ENCODE data around the gene SLC17A7. TPM values are rescaled to one million over a fixed set of nuclear protein-coding genes. Genes with fewer than 3 reads are reported as not detected.
A peak's percentile ranks its signal among the peaks of the same experiment; 100 is the strongest.

The SLC17A7 gene
- total and polyA plus RNA-seq, 4 donors: 0.15 to 4.7 (median 0.75) TPM

GRCh38 chr19:49442771-49443365 lies 1.5 kb upstream of the SLC17A7 start:
- H3K4me1 ChIP-seq (ENCODE audit: control insufficient read depth in 1 of 2, insufficient read depth in 2 of 2, low read length in 2 of 2): no peaks in the 10 kb centered on the region
- 1 to 2% methylated on average over 36 to 43 of the region's 43 CpGs for WGBS, 2 donors

GRCh38 chr19:49442354-49442753 lies 1.0 kb upstream of the SLC17A7 start:
- DNase-seq: no peak
- Histone ChIP-seq H3K27ac (ENCODE audit: low read depth in 1 of 2, low read length in 2 of 2) (no peak overlapping the region), H3K4me3 (ENCODE audit: low read length in 2 of 2) (no peak overlapping the region), H3K36me3 (ENCODE audit: control insufficient read depth in 1 of 2, insufficient read depth in 2 of 2, low read length in 1 of 2) (no peaks in the 10 kb centered on the region), H3K9me3 (ENCODE audit: control insufficient read depth, low read length) (no peaks in the 10 kb centered on the region), H3K27me3 (ENCODE audit: control insufficient read depth in 1 of 2, insufficient read depth in 2 of 2, low read length in 1 of 2) (no peaks in the 10 kb centered on the region), H3K4me1 (ENCODE audit: control insufficient read depth in 1 of 2, insufficient read depth in 2 of 2, low read length in 2 of 2) (no peaks in the 10 kb centered on the region)
- WGBS, 2 donors: 1 to 6% methylated on average over 11 of the region's 11 CpGs
- ATAC-seq (ENCODE audit: low FRiP score): no peak
- intact Hi-C loops (cut with DNase I): loop anchor here (2.0 to 5.0 kb wide), 2 partner anchors 52 to 215 kb away; no protein-coding TSS in a partner anchor

More at GRCh38 chr19:49442771-49443365, 1.5 kb upstream of the SLC17A7 start:
- Histone ChIP-seq H3K27ac (ENCODE audit: low read depth in 1 of 2, low read length in 2 of 2) (peak overlapping the region in 1 of 2 donors; percentile 11), H3K36me3 (ENCODE audit: control insufficient read depth in 1 of 2, insufficient read depth in 2 of 2, low read length in 1 of 2) (no peaks in the 10 kb centered on the region), H3K4me3 (ENCODE audit: low read length in 2 of 2) (peak overlapping the region; percentile 15 to 42), H3K9me3 (ENCODE audit: control insufficient read depth, low read length) (no peaks in the 10 kb centered on the region), H3K27me3 (ENCODE audit: control insufficient read depth in 1 of 2, insufficient read depth in 2 of 2, low read length in 1 of 2) (no peaks in the 10 kb centered on the region)
- ATAC-seq (ENCODE audit: low FRiP score): peak; percentile 89
- DNase-seq: peak; percentile 97 to 99
- intact Hi-C loops (cut with DNase I): loop anchor here (1.0 to 5.0 kb wide), 3 partner anchors 51 to 216 kb away; no protein-coding TSS in a partner anchor

DNA sequence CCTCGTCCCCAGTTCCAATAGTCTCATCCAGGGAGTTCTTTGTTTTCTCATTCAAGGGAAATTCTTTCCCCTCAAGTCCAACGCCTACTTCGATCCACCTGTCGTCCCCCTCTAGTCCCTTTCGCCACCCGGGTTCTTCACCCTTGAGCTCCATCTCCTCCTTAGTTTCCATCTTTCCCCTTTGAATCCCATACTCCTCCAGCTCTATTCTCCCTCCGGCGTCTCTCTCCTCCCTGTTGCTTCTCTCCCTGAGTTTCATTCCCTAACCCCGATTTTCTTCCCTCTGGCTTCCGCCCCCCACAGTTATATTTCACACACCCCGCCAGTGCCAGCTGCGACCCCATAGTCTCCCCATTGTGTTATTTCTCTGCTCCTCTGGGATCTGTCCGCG lies 628 bp upstream of the SLC17A7 start:
- no peak for ATAC-seq (ENCODE audit: low FRiP score)
- no peaks in the 10 kb centered on the region for H3K27me3 ChIP-seq (ENCODE audit: control insufficient read depth in 1 of 2, insufficient read depth in 2 of 2, low read length in 1 of 2)
- H3K4me3 ChIP-seq (ENCODE audit: low read length in 2 of 2): no peak overlapping the region
- no peaks in the 10 kb centered on the region for H3K36me3 ChIP-seq (ENCODE audit: control insufficient read depth in 1 of 2, insufficient read depth in 2 of 2, low read length in 1 of 2)
- no peaks in the 10 kb centered on the region for H3K9me3 ChIP-seq (ENCODE audit: control insufficient read depth, low read length)
- H3K4me1 ChIP-seq (ENCODE audit: control insufficient read depth in 1 of 2, insufficient read depth in 2 of 2, low read length in 2 of 2): no peaks in the 10 kb centered on the region
- 16 to 20% methylated on average over 14 of the region's 14 CpGs for WGBS, 2 donors
- no peak for DNase-seq
- no peak overlapping the region for H3K27ac ChIP-seq (ENCODE audit: low read depth in 1 of 2, low read length in 2 of 2)
- intact Hi-C loops (cut with DNase I): loop anchor here (2.0 to 5.0 kb wide), 2 partner anchors 51 to 215 kb away; no protein-coding TSS in a partner anchor

DNA sequence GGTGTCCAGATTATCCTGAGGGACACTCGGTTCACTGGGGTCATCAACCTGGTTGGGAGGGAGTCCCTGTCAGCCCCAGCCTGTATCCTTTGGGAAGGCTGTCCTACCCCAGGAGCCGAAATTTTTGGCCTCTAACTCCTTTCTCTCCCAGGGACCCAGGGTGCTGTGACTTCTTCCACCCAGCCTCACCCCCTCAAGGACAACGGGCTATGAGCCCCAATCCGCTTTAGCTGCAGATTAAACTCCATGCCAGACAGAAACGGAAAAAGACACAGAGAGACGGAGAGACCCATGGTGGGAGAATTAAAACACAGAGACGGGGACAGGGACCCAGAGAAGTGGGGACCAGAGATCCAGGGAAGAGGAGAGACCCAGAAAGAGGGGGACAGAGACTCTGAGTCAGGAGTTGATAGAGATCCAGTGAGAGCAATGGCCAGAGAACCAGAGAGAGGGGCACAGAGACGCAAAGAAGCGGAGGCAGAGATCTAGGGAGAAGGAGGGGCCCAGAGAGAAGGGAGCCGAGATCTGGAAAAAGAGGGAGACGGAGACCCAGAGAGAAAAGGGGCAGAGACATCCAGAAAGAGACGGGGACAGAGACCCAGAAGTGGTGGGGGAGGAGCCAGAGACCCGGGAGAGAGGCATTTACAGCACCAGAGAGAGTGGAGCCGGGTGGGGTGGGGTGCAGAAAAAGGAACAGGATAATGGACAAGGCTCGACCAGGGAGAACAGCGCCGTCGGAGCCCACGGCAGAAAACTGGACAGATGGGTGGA lies 703 bp downstream of the SLC17A7 start:
- no peaks in the 10 kb centered on the region for H3K27me3 ChIP-seq (ENCODE audit: control insufficient read depth in 1 of 2, insufficient read depth in 2 of 2, low read length in 1 of 2)
- ATAC-seq (ENCODE audit: low FRiP score): no peak

GRCh38 chr19:49439836-49440235 lies 1.5 kb downstream of the SLC17A7 start:
- 44 to 48% methylated on average over 6 of the region's 6 CpGs for WGBS, 2 donors
- Histone ChIP-seq H3K27ac (ENCODE audit: low read depth in 1 of 2, low read length in 2 of 2) (no peak overlapping the region), H3K4me3 (ENCODE audit: low read length in 2 of 2) (no peak overlapping the region), H3K27me3 (ENCODE audit: control insufficient read depth in 1 of 2, insufficient read depth in 2 of 2, low read length in 1 of 2) (no peaks in the 10 kb centered on the region), H3K36me3 (ENCODE audit: control insufficient read depth in 1 of 2, insufficient read depth in 2 of 2, low read length in 1 of 2) (no peaks in the 10 kb centered on the region), H3K4me1 (ENCODE audit: control insufficient read depth in 1 of 2, insufficient read depth in 2 of 2, low read length in 2 of 2) (no peaks in the 10 kb centered on the region), H3K9me3 (ENCODE audit: control insufficient read depth, low read length) (no peaks in the 10 kb centered on the region)
- DNase-seq (no peak), ATAC-seq (ENCODE audit: low FRiP score) (no peak)
- intact Hi-C loops (cut with DNase I): loop anchor here (5.0 kb wide), 1 partner anchor 213 kb away; no protein-coding TSS in a partner anchor

More for the DNA sequence above, 703 bp downstream of the SLC17A7 start:
- no peak for DNase-seq
- no peak overlapping the region for H3K4me3 ChIP-seq (ENCODE audit: low read length in 2 of 2)
- no peaks in the 10 kb centered on the region for H3K4me1 ChIP-seq (ENCODE audit: control insufficient read depth in 1 of 2, insufficient read depth in 2 of 2, low read length in 2 of 2)
- intact Hi-C loops (cut with DNase I): loop anchor here (5.0 kb wide), 1 partner anchor 213 kb away; no protein-coding TSS in a partner anchor
- H3K9me3 ChIP-seq (ENCODE audit: control insufficient read depth, low read length): no peaks in the 10 kb centered on the region
- WGBS, 2 donors: 21 to 23% methylated on average over 15 to 19 of the region's 19 CpGs
- H3K27ac ChIP-seq (ENCODE audit: low read depth in 1 of 2, low read length in 2 of 2): no peak overlapping the region
- no peaks in the 10 kb centered on the region for H3K36me3 ChIP-seq (ENCODE audit: control insufficient read depth in 1 of 2, insufficient read depth in 2 of 2, low read length in 1 of 2)

- no peaks in the 10 kb centered on the region for H3K4me1 ChIP-seq (ENCODE audit: control insufficient read depth in 1 of 2, insufficient read depth in 2 of 2, low read length in 2 of 2)
- ATAC-seq (ENCODE audit: low FRiP score): no peak
- no peaks in the 10 kb centered on the region for H3K36me3 ChIP-seq (ENCODE audit: control insufficient read depth in 1 of 2, insufficient read depth in 2 of 2, low read length in 1 of 2)
- no peak overlapping the region for H3K4me3 ChIP-seq (ENCODE audit: low read length in 2 of 2)
- 8 to 20% methylated on average over 6 of the region's 6 CpGs for WGBS, 2 donors
- no peaks in the 10 kb centered on the region for H3K9me3 ChIP-seq (ENCODE audit: control insufficient read depth, low read length)
- no peak for DNase-seq
- H3K27ac ChIP-seq (ENCODE audit: low read depth in 1 of 2, low read length in 2 of 2): no peak overlapping the region
- intact Hi-C loops (cut with DNase I): no loop called here
- no peaks in the 10 kb centered on the region for H3K27me3 ChIP-seq (ENCODE audit: control insufficient read depth in 1 of 2, insufficient read depth in 2 of 2, low read length in 1 of 2)
These were observed 3.1 kb downstream of the SLC17A7 start for GRCh38 chr19:49438261-49438660.

GRCh38 chr19:49437231-49437630 lies 4.1 kb downstream of the SLC17A7 start:
- H3K4me1 ChIP-seq (ENCODE audit: control insufficient read depth in 1 of 2, insufficient read depth in 2 of 2, low read length in 2 of 2): no peaks in the 10 kb centered on the region
- no peaks in the 10 kb centered on the region for H3K36me3 ChIP-seq (ENCODE audit: control insufficient read depth in 1 of 2, insufficient read depth in 2 of 2, low read length in 1 of 2)
- H3K4me3 ChIP-seq (ENCODE audit: low read length in 2 of 2): no peak overlapping the region
- WGBS, 2 donors: 1 to 3% methylated on average over 8 of the region's 8 CpGs
- no peak for DNase-seq
- no peak overlapping the region for H3K27ac ChIP-seq (ENCODE audit: low read depth in 1 of 2, low read length in 2 of 2)
- ATAC-seq (ENCODE audit: low FRiP score): no peak
- H3K9me3 ChIP-seq (ENCODE audit: control insufficient read depth, low read length): no peaks in the 10 kb centered on the region
- H3K27me3 ChIP-seq (ENCODE audit: control insufficient read depth in 1 of 2, insufficient read depth in 2 of 2, low read length in 1 of 2): no peaks in the 10 kb centered on the region
- intact Hi-C loops (cut with DNase I): no loop called here

DNA sequence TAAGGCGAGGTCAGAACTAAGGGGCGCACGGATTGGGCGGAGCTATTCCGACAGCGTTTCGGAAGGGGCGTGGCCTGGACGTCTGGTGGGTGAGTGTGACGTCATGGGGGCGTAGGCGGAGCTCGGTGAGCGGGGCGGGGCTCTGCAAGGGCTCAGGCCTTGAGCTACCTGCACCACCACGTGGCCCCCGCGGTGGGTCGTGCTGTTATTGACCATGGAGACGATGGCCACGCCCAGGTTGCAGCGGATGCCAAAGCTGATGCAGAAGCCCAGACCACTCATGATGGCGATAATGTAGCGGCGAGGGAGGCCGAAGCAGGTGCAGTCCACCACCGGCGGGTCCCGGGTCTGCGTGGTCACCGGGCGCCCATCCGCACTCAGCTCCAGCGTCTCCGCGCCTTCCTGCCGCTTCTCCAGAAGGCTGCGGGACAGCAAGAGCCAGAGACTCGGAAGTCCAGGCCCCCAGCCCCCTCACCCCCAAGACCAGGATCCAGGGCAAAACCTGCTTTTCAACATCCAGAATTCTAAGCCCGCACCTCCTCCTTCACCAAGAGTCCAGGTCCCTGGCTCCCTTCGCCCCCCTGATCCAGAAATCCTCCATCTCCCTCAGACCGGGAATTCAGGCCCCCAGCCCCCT lies 4.8 kb downstream of the SLC17A7 start:
- 11 to 16% methylated on average over 32 to 42 of the region's 42 CpGs for WGBS, 2 donors
- Histone ChIP-seq H3K27me3 (ENCODE audit: control insufficient read depth in 1 of 2, insufficient read depth in 2 of 2, low read length in 1 of 2) (no peaks in the 10 kb centered on the region), H3K27ac (ENCODE audit: low read depth in 1 of 2, low read length in 2 of 2) (no peak overlapping the region), H3K9me3 (ENCODE audit: control insufficient read depth, low read length) (no peaks in the 10 kb centered on the region), H3K4me1 (ENCODE audit: control insufficient read depth in 1 of 2, insufficient read depth in 2 of 2, low read length in 2 of 2) (no peaks in the 10 kb centered on the region), H3K36me3 (ENCODE audit: control insufficient read depth in 1 of 2, insufficient read depth in 2 of 2, low read length in 1 of 2) (no peaks in the 10 kb centered on the region), H3K4me3 (ENCODE audit: low read length in 2 of 2) (no peak overlapping the region)
- DNase-seq (no peak), ATAC-seq (ENCODE audit: low FRiP score) (no peak)
- intact Hi-C loops (cut with DNase I): no loop called here

All from aorta (tissue), 5 donors.